GM12891 (cell line): ENCODE data around the gene ATG13.

ENCODE experiments used
- POLR2A ChIP-seq: IDR thresholded peaks from 2 replicates; pipeline ENCODE4 v1.6.1; 2011; ENCODE audit warnings: low read depth, low read length, control low read depth
- POLR2AphosphoS5 ChIP-seq: IDR thresholded peaks from 2 replicates; pipeline ENCODE4 v1.6.1; 2011; ENCODE audit warnings: low read depth, low read length, control low read depth
- POU2F2 ChIP-seq: IDR thresholded peaks from 2 replicates; pipeline ENCODE4 v1.6.1; 2011; ENCODE audit warnings: low read depth, mild to moderate bottlenecking, control low read depth, low read length, moderate library complexity
- TAF1 ChIP-seq: IDR thresholded peaks from 2 replicates; pipeline ENCODE4 v1.6.1; 2011; ENCODE audit warnings: low read depth, low read length, control low read depth

DNA sequence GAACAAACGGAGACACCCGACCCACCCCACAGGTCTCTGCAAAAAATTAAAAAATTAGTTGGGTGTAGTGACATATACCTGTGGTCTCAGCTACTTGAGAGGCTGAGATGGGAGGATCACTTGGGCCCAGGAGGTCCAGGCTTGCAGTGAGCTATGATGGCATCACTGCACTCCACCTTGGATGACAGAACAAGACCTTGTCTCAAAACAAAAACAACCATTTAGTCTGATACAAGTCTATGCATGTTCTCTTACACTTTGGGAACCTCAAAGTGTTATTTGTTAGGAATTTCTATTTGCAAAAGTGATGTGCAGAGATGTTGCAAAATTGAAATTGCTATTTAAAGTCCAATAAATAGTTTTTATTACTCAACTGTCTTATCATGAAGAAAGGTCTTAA is 14.3 kb downstream of the ATG13 start:
- no peak for TF ChIP-seq POLR2A
- TF ChIP-seq POLR2AphosphoS5, result no peak
- TF ChIP-seq POU2F2, result no peak
- TF ChIP-seq TAF1, result no peak
